Left lung (tissue), 10 donors: ENCODE data around the gene SDK1. TPM values are rescaled to one million over a fixed set of nuclear protein-coding genes. Genes with fewer than 3 reads are reported as not detected.

Experiments
- ATAC-seq: fragments of 200-7000 bp; cut with Tn5 transposase; one replicate; pipeline ENCODE4 v1.9.1; 2020; ENCODE audit warnings: moderate library complexity
- DNase-seq, 4 donors: peaks; one replicate each; pipeline ENCODE4 v3.0.0-alpha.2; 2013 to 2020
- H3K27ac ChIP-seq, 2 donors: fragments of 200-600 bp; sonication (generic) in 1 of 2; one replicate each; pipeline versions ENCODE4 v1.5.0 to v1.8.0; 2020 to 2021
- H3K27me3 ChIP-seq, 2 donors: fragments of 200-600 bp; sonication (generic) in 1 of 2; one replicate each; pipeline versions ENCODE4 v1.5.0 to v1.8.0; 2020 to 2021
- H3K36me3 ChIP-seq, 2 donors: fragments of 200-600 bp; sonication (generic) in 1 of 2; one replicate each; pipeline versions ENCODE4 v1.5.0 to v1.8.0; 2020 to 2021
- H3K4me1 ChIP-seq, 2 donors: fragments of 200-600 bp; one replicate each; pipeline ENCODE4 v1.8.0; 2021
- H3K4me3 ChIP-seq, 2 donors: fragments of 200-600 bp; sonication (generic) in 1 of 2; one replicate each; pipeline versions ENCODE4 v1.5.0 to v1.8.0; 2020 to 2021; ENCODE audit warnings: mild to moderate bottlenecking in 1 of 2
- H3K9me3 ChIP-seq, 2 donors: fragments of 200-600 bp; sonication (generic) in 1 of 2; one replicate each; pipeline versions ENCODE4 v1.5.0 to v1.8.0; 2020 to 2021
- intact Hi-C, 2 donors: fragments of 100-400 bp; cut with DNase I; formaldehyde crosslinking; loops; one replicate each; pipeline versions ENCODE4 v1.11.2 to v1.14.2; 2022
- polyA plus RNA-seq, 6 donors: library from polyadenylated mRNA; unstranded; fragments of 120-200 nt; gene quantifications; one replicate each; pipeline ENCODE4 v1.2.1, GENCODE V29; 2013; ENCODE audit not compliant: insufficient read length in 6 of 6
- total RNA-seq, 2 donors: library from RNA; stranded (reverse); fragmentation: NEBNext Ultra II Directional; extraction: Animal tissue kit (Norgen Biotek cat#: 25700); gene quantifications; one replicate each; pipeline ENCODE4 v1.2.1, GENCODE V29; 2021
- TF ChIP-seq, protein P1 (sequence below), 2 donors: fragments of 200-600 bp; sonication (generic) in 1 of 2; IDR thresholded peaks; one replicate each; pipeline versions ENCODE4 v1.5.0 to v1.8.0; 2021; ENCODE audit warnings: antibody characterized with exemption in 2 of 2
- donor health status: DM: no; HTN: yes; CAD: no.
- donor health status: DM: no; HTN: no; CAD: no.

The SDK1 gene
- total and polyA plus RNA-seq, 8 donors, result 5.5 to 17.6 (median 13.0) TPM

DNA sequence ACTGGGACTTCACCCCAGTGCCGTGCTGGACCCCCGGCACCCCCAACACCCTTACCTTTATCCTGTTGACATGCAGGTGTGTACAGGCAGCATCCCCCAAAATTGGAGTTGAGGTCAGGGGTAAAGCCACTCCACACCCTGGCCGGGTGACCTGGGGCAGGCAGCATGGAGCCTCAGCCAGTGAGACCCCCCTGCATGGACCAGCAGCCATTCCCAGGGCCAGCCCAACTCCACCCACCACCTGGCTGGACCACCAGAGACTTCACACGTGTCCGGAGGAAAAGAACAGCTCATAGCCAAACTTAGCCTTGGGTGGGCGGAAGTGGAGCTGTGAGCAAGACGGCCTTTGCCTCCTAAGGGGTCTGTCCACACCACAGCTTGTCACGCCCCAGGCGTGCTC lies 968.0 kb downstream of the SDK1 start:
- Histone ChIP-seq H3K27ac (no peak overlapping the region), H3K9me3 (peaks cover 0 to 4% of the 10 kb centered on the region in 2 donors), H3K36me3 (no peaks in the 10 kb centered on the region), H3K4me1 (no peaks in the 10 kb centered on the region), H3K27me3 (peaks cover 0 to 22% of the 10 kb centered on the region in 2 donors), H3K4me3 (no peak overlapping the region)
- no peak for DNase-seq
- TF ChIP-seq, protein P1, sequence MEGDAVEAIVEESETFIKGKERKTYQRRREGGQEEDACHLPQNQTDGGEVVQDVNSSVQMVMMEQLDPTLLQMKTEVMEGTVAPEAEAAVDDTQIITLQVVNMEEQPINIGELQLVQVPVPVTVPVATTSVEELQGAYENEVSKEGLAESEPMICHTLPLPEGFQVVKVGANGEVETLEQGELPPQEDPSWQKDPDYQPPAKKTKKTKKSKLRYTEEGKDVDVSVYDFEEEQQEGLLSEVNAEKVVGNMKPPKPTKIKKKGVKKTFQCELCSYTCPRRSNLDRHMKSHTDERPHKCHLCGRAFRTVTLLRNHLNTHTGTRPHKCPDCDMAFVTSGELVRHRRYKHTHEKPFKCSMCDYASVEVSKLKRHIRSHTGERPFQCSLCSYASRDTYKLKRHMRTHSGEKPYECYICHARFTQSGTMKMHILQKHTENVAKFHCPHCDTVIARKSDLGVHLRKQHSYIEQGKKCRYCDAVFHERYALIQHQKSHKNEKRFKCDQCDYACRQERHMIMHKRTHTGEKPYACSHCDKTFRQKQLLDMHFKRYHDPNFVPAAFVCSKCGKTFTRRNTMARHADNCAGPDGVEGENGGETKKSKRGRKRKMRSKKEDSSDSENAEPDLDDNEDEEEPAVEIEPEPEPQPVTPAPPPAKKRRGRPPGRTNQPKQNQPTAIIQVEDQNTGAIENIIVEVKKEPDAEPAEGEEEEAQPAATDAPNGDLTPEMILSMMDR (IDR thresholded peaks at IDR 0.05), result no peak
- intact Hi-C loops, result no loop called here
- no peak for ATAC-seq

DNA sequence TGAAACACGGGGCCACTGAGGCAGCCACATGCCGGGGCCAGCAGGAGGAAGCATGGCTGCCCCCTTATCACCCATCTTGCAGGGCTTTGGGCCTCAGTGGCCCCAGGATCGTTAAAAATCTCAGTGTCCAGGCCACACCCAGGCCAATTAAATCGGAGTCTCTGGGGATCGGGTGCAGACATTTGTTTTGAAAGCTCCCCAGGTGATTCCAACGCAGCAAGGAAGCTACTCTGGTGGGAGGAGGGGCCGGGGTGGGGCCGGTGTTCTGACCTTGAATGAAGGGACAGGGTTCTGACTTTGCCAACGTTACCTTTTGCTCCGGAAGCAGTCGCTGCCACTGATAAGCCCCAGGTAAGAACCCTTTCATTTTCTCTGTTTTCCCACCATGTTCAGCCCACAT lies 968.7 kb downstream of the SDK1 start:
- Histone ChIP-seq H3K9me3 (peaks cover 0 to 9% of the 10 kb centered on the region in 2 donors), H3K4me1 (no peaks in the 10 kb centered on the region)
- intact Hi-C loops, result no loop called here

DNA sequence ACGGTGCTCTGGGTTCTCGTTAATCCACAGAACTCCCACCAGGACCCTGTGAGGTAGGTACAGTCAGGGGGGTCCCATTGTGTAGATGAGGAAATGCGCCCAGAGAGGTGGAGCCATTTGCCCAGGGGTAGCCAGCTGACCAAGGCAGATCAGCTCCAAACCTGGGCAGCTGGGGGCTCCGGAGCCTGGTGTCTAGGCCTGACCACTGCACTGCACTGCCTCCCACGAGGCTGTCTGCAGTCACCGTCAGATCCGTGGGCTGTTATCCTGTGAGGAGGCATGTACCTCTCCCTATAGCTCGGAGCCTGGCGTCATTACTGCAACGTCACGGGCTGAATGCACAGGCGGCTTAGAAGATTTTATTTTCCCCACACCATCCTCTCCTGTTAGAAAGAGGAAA lies 969.2 kb downstream of the SDK1 start:
- intact Hi-C loops, result no loop called here
- H3K27ac ChIP-seq, result no peak overlapping the region
- peaks cover 0 to 15% of the 10 kb centered on the region in 2 donors for H3K27me3 ChIP-seq
- H3K4me1 ChIP-seq, result no peaks in the 10 kb centered on the region
- no peak overlapping the region for H3K4me3 ChIP-seq
- no peaks in the 10 kb centered on the region for H3K36me3 ChIP-seq
- H3K9me3 ChIP-seq, result peaks cover 0 to 11% of the 10 kb centered on the region in 2 donors
- DNase-seq, result no peak
- ATAC-seq, result no peak
- TF ChIP-seq, protein P1 (IDR thresholded peaks at IDR 0.05), result no peak

More for the DNA sequence above, 968.7 kb downstream of the SDK1 start:
- Histone ChIP-seq H3K4me3 (no peak overlapping the region), H3K27me3 (peaks cover 0 to 20% of the 10 kb centered on the region in 2 donors), H3K36me3 (no peaks in the 10 kb centered on the region), H3K27ac (no peak overlapping the region)
- TF ChIP-seq, protein P1 (IDR thresholded peaks at IDR 0.05), result no peak
- no peak for DNase-seq
- ATAC-seq, result no peak

DNA sequence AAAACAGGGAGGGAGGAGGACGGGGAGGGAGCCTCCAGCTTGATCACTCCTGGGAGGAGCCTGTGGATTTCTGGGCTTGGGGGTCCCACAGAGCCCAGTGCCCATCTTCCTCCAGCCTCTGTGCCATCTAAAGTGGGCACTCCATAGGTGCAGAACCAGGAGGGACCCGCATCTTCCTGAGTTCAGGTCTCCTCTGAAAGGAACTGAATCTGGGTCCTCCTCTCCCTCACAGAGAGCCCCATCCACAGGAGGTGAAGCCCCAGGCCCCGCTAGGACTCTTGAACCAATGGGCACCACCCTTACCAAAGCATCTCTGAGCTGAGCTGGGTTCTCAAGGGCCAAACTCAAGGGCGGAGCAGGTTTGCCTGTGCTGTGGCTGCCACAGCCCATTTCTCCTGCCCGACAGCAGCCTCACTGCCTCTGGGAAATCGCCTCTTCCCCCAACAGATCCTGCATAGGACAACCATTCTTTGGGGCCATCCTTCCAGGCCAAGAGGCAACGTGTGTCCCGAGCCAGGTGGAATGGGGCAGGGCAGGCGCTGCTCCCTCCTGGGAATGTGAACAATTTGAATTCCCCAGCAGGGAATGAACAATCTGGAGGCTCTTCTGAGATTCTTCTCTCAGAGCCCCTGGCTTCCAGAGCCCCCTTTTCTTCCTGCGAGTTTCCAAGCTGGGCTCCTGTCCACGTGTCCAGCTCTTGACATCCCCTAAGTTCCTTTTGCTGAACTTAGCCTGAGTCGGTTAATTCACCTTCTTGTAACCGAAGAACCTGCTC lies 970.1 kb downstream of the SDK1 start:
- ATAC-seq (no peak), DNase-seq (no peak)
- TF ChIP-seq, protein P1 (IDR thresholded peaks at IDR 0.05), result no peak
- Histone ChIP-seq H3K9me3 (peaks cover 0 to 13% of the 10 kb centered on the region in 2 donors), H3K4me1 (no peaks in the 10 kb centered on the region), H3K4me3 (no peak overlapping the region), H3K27ac (no peak overlapping the region), H3K36me3 (no peaks in the 10 kb centered on the region), H3K27me3 (peaks cover 0 to 6% of the 10 kb centered on the region in 2 donors)
- intact Hi-C loops, result no loop called here

DNA sequence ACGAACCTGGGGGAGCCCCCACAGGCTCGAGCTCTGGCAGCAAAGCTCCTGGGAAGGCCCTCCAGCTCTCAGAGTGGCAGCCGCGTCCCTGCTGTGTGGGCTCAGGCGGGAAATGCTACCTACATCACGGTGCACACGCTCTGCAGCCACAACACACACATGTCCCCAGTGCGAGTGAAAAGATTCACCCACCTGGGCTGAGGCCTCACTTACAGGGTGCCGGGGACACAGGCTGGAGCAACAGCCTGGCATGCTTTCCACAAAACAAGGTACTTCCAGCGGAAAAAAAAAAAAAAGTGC lies 970.6 kb downstream of the SDK1 start:
- ATAC-seq (no peak), DNase-seq (no peak)
- peaks cover 0 to 13% of the 10 kb centered on the region in 2 donors for H3K9me3 ChIP-seq
- intact Hi-C loops, result no loop called here
- peaks cover 0 to under 1% of the 10 kb centered on the region in 2 donors for H3K27me3 ChIP-seq
- no peak overlapping the region for H3K27ac ChIP-seq
- H3K36me3 ChIP-seq, result no peaks in the 10 kb centered on the region
- no peaks in the 10 kb centered on the region for H3K4me1 ChIP-seq
- TF ChIP-seq, protein P1 (IDR thresholded peaks at IDR 0.05), result no peak
- H3K4me3 ChIP-seq, result no peak overlapping the region
